Measurements from ENCODE around the gene SH3GLB2.

DNA sequence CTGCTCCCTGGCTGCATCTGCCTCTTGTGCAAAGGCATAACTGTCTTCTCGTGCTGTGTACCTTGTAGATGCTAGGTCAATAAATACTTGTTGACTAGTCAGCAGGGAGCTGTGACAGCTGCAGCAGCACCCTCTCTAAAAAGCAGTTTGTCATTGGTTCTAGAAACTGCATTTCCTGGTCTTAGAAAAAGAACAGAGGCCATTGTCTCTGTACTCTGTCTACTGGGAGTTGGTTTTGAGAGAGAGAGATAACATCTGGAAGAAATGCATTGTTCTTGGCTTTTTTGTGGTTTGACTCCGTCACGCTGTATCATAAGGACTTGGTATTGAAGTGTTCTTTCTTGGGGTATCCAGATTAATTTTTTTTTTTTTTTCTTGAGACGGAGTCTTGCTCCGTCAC is 32.3 kb downstream of the SH3GLB2 start:
- TF ChIP-seq, protein P1, sequence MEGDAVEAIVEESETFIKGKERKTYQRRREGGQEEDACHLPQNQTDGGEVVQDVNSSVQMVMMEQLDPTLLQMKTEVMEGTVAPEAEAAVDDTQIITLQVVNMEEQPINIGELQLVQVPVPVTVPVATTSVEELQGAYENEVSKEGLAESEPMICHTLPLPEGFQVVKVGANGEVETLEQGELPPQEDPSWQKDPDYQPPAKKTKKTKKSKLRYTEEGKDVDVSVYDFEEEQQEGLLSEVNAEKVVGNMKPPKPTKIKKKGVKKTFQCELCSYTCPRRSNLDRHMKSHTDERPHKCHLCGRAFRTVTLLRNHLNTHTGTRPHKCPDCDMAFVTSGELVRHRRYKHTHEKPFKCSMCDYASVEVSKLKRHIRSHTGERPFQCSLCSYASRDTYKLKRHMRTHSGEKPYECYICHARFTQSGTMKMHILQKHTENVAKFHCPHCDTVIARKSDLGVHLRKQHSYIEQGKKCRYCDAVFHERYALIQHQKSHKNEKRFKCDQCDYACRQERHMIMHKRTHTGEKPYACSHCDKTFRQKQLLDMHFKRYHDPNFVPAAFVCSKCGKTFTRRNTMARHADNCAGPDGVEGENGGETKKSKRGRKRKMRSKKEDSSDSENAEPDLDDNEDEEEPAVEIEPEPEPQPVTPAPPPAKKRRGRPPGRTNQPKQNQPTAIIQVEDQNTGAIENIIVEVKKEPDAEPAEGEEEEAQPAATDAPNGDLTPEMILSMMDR (IDR thresholded peaks at IDR 0.05; ENCODE audit: low read length): no peak
- TF ChIP-seq EZH2 (optimal IDR thresholded peaks at IDR 0.05; ENCODE audit: low read depth, low read length): no peak

All from MM.1S (cell line).